Measurements from ENCODE around the gene TMEM258. TPM values are rescaled to one million over a fixed set of nuclear protein-coding genes. Genes with fewer than 3 reads are reported as not detected.
A peak's percentile ranks its signal among the peaks of the same experiment; 100 is the strongest.

The TMEM258 gene
- total RNA-seq, 1 donor from 2014 or later: 94.0 TPM

DNA sequence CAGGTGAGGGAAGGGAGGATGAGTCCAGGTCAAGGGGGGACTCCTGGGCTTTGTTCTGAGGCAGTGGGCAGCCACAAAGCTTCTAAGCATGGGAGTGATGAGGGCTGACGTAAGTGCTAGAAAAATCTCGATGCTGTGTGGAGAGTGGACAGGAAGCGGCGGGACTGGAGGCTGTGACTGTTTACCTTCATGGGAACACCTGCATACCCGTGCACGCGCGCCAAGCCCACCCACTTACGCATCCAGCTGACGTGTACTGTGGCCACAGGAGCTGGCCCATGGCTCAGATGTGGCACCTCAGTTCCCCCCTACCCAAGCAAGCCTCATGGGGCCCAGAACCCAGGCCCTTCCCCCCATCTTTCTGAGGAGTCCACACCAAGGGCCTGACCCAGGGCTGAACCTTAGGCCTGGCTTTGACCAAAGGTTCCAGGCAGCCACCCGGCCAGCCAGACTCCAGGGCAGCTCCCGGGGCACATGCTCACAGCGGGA, 26.0 kb downstream of the TMEM258 start:
- no peak overlapping the region for H3K27ac ChIP-seq
- no peak for DNase-seq
- H3K27me3 ChIP-seq: peaks cover 5% of the 10 kb centered on the region
- no peak overlapping the region for H3K4me3 ChIP-seq
- no peaks in the 10 kb centered on the region for H3K4me1 ChIP-seq
- no peaks in the 10 kb centered on the region for H3K9me3 ChIP-seq
- TF ChIP-seq CTCF (IDR thresholded peaks at IDR 0.05): no peak
- intact Hi-C loops (cut with DNase I): no loop called here
- no peaks in the 10 kb centered on the region for H3K36me3 ChIP-seq
- ATAC-seq: peak; percentile 38

DNA sequence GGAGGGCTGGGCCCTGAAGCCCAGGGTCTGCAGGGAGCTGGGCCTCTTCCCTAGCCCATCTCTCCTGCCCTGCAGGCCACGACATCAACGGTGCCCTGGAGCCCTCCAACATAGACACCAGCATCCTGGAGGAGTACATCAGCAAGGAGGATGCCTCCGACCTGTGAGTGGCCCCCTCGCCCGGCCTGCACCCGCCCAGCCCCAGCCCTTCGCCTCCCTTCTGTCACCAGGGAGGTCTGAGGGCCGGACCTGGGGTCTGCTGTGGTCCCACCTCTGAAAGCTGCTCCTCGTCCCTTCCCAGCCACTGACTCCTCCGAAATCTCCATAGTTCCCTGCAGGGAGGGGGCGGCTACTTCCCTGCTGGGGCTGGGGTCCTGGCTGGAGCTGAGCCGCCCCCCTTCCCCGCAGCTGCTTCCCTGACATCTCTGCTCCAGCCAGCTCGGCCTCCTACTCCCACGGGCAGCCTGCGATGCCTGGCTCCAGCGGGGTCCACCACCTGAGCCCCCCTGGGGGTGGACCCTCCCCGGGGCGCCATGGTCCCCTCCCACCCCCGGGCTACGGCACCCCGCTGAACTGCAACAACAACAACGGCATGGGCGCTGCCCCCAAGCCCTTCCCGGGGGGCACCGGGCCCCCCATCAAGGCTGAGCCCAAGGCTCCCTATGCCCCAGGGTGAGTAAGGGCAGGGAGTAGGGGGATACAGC, 26.7 kb downstream of the TMEM258 start:
- H3K4me3 ChIP-seq: no peak overlapping the region
- H3K9me3 ChIP-seq: no peaks in the 10 kb centered on the region
- no peak overlapping the region for H3K27ac ChIP-seq
- no peak for TF ChIP-seq CTCF (IDR thresholded peaks at IDR 0.05)
- DNase-seq (no peak), ATAC-seq (no peak)
- no peaks in the 10 kb centered on the region for H3K4me1 ChIP-seq
- intact Hi-C loops (cut with DNase I): no loop called here
- no peaks in the 10 kb centered on the region for H3K36me3 ChIP-seq
- H3K27me3 ChIP-seq: peaks cover 5% of the 10 kb centered on the region

DNA sequence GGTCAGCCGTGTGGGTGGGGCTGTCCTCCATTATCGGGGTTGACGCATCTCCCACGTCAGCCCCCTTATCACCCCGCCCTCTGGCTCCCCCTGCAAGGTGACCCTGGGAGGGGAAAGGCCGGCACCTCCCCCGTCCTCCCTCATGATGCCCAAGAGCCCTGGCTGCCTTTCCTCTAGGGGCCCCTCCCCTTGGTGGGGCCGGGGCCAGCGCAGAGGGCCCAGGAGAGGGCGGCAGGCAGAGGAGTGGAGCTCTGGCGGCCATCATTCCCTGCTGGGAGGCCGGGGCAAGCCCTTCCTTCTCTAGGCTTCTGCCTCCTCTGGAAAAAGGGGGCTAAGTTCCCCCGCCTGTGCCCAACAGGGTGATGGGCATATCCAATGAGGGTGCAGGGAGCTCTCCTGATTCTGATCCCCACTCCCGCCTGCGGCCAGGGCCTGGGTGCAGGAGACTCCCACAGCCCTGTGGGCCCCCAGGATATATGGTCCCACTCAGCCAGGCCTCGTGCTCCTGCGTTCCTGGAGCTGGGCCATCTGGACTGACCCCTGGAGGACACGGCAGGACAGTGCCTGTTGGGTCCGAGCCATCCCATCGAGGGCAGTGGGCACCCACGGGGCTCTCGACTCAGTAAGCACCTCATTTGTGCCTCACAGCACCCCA, 27.7 kb downstream of the TMEM258 start:
- ATAC-seq: peak; percentile 20

GRCh38 chr11:61763930-61764605, 28.3 kb downstream of the TMEM258 start:
- H3K4me1 ChIP-seq: no peaks in the 10 kb centered on the region
- ATAC-seq (no peak), DNase-seq (no peak)
- no peaks in the 10 kb centered on the region for H3K36me3 ChIP-seq
- TF ChIP-seq CTCF (IDR thresholded peaks at IDR 0.05): no peak
- H3K9me3 ChIP-seq: no peaks in the 10 kb centered on the region
- H3K4me3 ChIP-seq: no peak overlapping the region
- intact Hi-C loops (cut with DNase I): no loop called here
- peaks cover 5% of the 10 kb centered on the region for H3K27me3 ChIP-seq
- H3K27ac ChIP-seq: no peak overlapping the region

More for the DNA sequence above, 27.7 kb downstream of the TMEM258 start:
- no peak for DNase-seq
- Histone ChIP-seq H3K27me3 (peaks cover 5% of the 10 kb centered on the region), H3K36me3 (no peaks in the 10 kb centered on the region), H3K4me3 (no peak overlapping the region), H3K9me3 (no peaks in the 10 kb centered on the region), H3K27ac (no peak overlapping the region), H3K4me1 (no peaks in the 10 kb centered on the region)
- intact Hi-C loops (cut with DNase I): no loop called here
- TF ChIP-seq CTCF (IDR thresholded peaks at IDR 0.05): no peak

DNA sequence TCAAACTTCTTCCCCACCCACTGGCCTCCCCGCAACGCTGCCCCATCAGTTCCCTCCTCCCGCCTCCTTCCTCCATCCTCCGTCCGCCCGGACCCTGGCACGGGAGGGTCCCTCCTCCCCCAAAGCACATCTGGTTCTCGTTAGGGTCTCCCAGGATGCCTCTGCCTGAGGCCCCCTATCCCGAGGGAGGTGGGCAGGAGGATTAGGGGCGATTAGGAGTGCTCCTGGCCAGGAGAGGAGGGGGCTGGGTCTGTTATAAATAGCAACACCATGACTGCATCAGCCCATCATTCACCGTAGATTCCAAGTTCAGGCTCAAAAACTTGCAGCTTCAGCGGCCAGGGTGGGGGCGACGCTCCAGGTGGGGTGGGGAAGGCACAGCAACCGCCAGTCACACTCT, 29.6 kb downstream of the TMEM258 start:
- Histone ChIP-seq H3K4me3 (no peak overlapping the region), H3K9me3 (no peaks in the 10 kb centered on the region), H3K36me3 (no peaks in the 10 kb centered on the region), H3K27me3 (peaks cover 6% of the 10 kb centered on the region), H3K27ac (no peak overlapping the region), H3K4me1 (no peaks in the 10 kb centered on the region)
- ATAC-seq: no peak
- intact Hi-C loops (cut with DNase I): no loop called here
- no peak for TF ChIP-seq CTCF (IDR thresholded peaks at IDR 0.05)
- no peak for DNase-seq

Measured in upper lobe of right lung (tissue), 1 donor.